Liver (tissue), 9 donors: ENCODE results near the gene CELF4. TPM values are rescaled to one million over a fixed set of nuclear protein-coding genes. Genes with fewer than 3 reads are reported as not detected.

Source experiments
- DNase-seq: peaks from one replicate; pipeline ENCODE4 v3.0.0-alpha.2; 2017; ENCODE audit warnings: low spot score
- H3K27ac ChIP-seq, 2 donors: one replicate each; pipeline ENCODE4 v1.7.0; 2013; ENCODE audit warnings: inconsistent platforms in 2 of 2, low read length in 2 of 2, control low read depth in 1 of 2, low read depth in 1 of 2, mild to moderate bottlenecking in 1 of 2
- H3K27me3 ChIP-seq, 4 donors: one replicate each; pipeline versions ENCODE4 v1.6.1 to v1.7.0; 2013; ENCODE audit warnings: low read length in 3 of 4, inconsistent platforms in 1 of 4, mild to moderate bottlenecking in 1 of 4, moderate library complexity in 1 of 4; ENCODE audit not compliant: control insufficient read depth in 4 of 4, insufficient read depth in 4 of 4
- H3K36me3 ChIP-seq, 4 donors: one replicate each; pipeline versions ENCODE4 v1.6.1 to v1.7.0; 2013; ENCODE audit warnings: low read length in 3 of 4, mild to moderate bottlenecking in 3 of 4, low read depth in 1 of 4, moderate library complexity in 1 of 4; ENCODE audit not compliant: control insufficient read depth in 4 of 4, insufficient read depth in 3 of 4
- H3K4me1 ChIP-seq, 4 donors: one replicate each; pipeline versions ENCODE4 v1.6.1 to v1.7.0; 2013; ENCODE audit warnings: low read length in 3 of 4, mild to moderate bottlenecking in 3 of 4, moderate library complexity in 1 of 4; ENCODE audit not compliant: control insufficient read depth in 4 of 4, insufficient read depth in 4 of 4
- H3K4me3 ChIP-seq, 3 donors: one replicate each; pipeline versions ENCODE4 v1.6.1 to v1.7.0; 2013; ENCODE audit warnings: low read length in 3 of 3, control low read depth in 1 of 3, low read depth in 1 of 3, mild to moderate bottlenecking in 1 of 3
- H3K9ac ChIP-seq, 2 donors: one replicate each; pipeline ENCODE4 v1.7.0; 2013; ENCODE audit warnings: low read length in 2 of 2, mild to moderate bottlenecking in 2 of 2, moderate library complexity in 2 of 2, control low read depth in 1 of 2, low read depth in 1 of 2
- H3K9me3 ChIP-seq, 4 donors: one replicate each; pipeline versions ENCODE4 v1.6.1 to v1.7.0; 2013; ENCODE audit warnings: low read length in 3 of 4; ENCODE audit not compliant: control insufficient read depth in 4 of 4
- FOXA1 ChIP-seq: IDR thresholded peaks from 2 replicates; pipeline ENCODE4 v1.6.1; 2016; ENCODE audit warnings: antibody characterized with exemption
- FOXA2 ChIP-seq: IDR thresholded peaks from 2 replicates; pipeline ENCODE4 v1.6.1; 2016; ENCODE audit warnings: antibody characterized with exemption
- GABPA ChIP-seq, 2 donors: IDR thresholded peaks in 1 of 2; conservative IDR thresholded peaks in 1 of 2; 2 replicates each; pipeline ENCODE4 v1.6.1; 2016; ENCODE audit warnings: antibody characterized with exemption in 2 of 2, mild to moderate bottlenecking in 1 of 2, moderate library complexity in 1 of 2
- HNF4A ChIP-seq, 2 donors: conservative IDR thresholded peaks; 2 replicates each; pipeline ENCODE4 v1.6.1; 2016; ENCODE audit warnings: antibody characterized with exemption in 2 of 2, mild to moderate bottlenecking in 2 of 2
- HNF4G ChIP-seq: IDR thresholded peaks from 2 replicates; pipeline ENCODE4 v1.6.1; 2016; ENCODE audit warnings: antibody characterized with exemption
- JUND ChIP-seq, 2 donors: IDR thresholded peaks; 2 replicates each; pipeline ENCODE4 v1.6.1; 2016; ENCODE audit warnings: antibody characterized with exemption in 2 of 2
- NR2F2 ChIP-seq: IDR thresholded peaks from 2 replicates; pipeline ENCODE4 v1.6.1; 2016; ENCODE audit warnings: antibody characterized with exemption
- RAD21 ChIP-seq, 2 donors: IDR thresholded peaks; 2 replicates each; pipeline ENCODE4 v1.6.1; 2016; ENCODE audit warnings: antibody characterized with exemption in 2 of 2, mild to moderate bottlenecking in 2 of 2
- RXRA ChIP-seq, 2 donors: IDR thresholded peaks; 2 replicates each; pipeline ENCODE4 v1.6.1; 2017 to 2018; ENCODE audit warnings: antibody characterized with exemption in 2 of 2, mild to moderate bottlenecking in 1 of 2
- SP1 ChIP-seq: IDR thresholded peaks from 2 replicates; pipeline ENCODE4 v1.6.1; 2018; ENCODE audit warnings: antibody characterized with exemption, mild to moderate bottlenecking
- TAF1 ChIP-seq: conservative IDR thresholded peaks from 2 replicates; pipeline ENCODE4 v1.6.1; 2016; ENCODE audit warnings: antibody characterized with exemption, mild to moderate bottlenecking
- YY1 ChIP-seq: IDR thresholded peaks from 2 replicates; pipeline ENCODE4 v1.6.1; 2016; ENCODE audit warnings: antibody characterized with exemption, mild to moderate bottlenecking
- WGBS: extraction: QIAGEN DNeasy Blood & Tissue Kit; methylation state at CpG from one replicate; pipeline ENCODE4 v1.1.7; 2013; 5-methylcytosine and 5-hydroxymethylcytosine counted together
- polyA plus RNA-seq, 2 donors: library from polyadenylated mRNA; stranded (reverse) in 1 of 2; unstranded in 1 of 2; fragments of 200-250 nt in 1 of 2; fragments of >200 nt in 1 of 2; fragmentation: Nextera tagmentation in 1 of 2; extraction: Ambion mirVana in 1 of 2; gene quantifications; one replicate each; pipeline versions ENCODE4 v1.2.1 to v1.2.3, GENCODE V29; 2013 to 2015
- total RNA-seq, 2 donors: library from RNA; depleted of rRNA; stranded (reverse); fragments of >200 nt; gene quantifications; one replicate each; pipeline ENCODE4 v1.2.3, GENCODE V29; 2014
- TF ChIP-seq, protein P1 (sequence below): IDR thresholded peaks from 2 replicates; pipeline ENCODE4 v1.6.1; 2016; ENCODE audit warnings: antibody characterized with exemption
- TF ChIP-seq, protein P2 (sequence below): fragments of 150-350 bp; IDR thresholded peaks from 2 replicates; pipeline ENCODE4 v1.5.1; 2017; ENCODE audit warnings: improper control_type of control experiment, low read depth, low read length; ENCODE audit not compliant: missing input control
- donor health status: healthy.
- donor health status: healthy.
- donor health status: healthy.
- donor health status: healthy.
- donor health status: healthy.

Gene CELF4
- total and polyA plus RNA-seq, 4 donors = 0.08 to 0.28 (median 0.21) TPM; not detected in 1

DNA sequence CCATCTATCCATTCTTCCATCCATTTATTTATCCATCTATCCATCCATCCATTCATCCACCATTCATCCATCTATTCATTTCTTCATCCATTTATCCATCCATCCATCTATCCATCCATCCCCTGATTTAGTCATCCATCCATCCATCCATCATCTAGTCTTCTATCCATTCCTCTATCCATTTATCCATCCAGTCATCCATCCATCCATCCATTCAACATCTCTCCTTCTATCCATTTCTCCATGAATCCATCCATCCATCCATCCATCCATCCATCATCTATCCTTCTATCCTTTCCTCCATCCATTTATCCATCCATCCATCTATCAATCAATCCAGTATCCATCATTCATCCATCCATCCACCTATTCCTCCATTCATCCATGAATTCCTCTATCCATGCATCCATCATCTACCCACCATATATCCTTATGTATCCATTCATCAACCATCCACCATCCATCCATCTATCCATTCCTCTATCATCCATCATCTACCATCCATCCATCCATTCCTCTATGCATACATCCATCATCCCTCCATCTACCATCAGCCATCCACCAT lies 185.0 kb downstream of the CELF4 start:
- Histone ChIP-seq H3K9me3 (no peaks in the 10 kb centered on the region), H3K27me3 (peaks cover 0 to 7% (median 0%) of the 10 kb centered on the region in 4 donors), H3K27ac (no peak overlapping the region), H3K4me1 (no peaks in the 10 kb centered on the region), H3K9ac (no peak overlapping the region), H3K4me3 (no peak overlapping the region), H3K36me3 (no peaks in the 10 kb centered on the region)
- no peak for TF ChIP-seq RAD21 (IDR thresholded peaks at IDR 0.05)
- no peak for TF ChIP-seq HNF4A (conservative IDR thresholded peaks at IDR 0.05)
- TF ChIP-seq, protein P1, sequence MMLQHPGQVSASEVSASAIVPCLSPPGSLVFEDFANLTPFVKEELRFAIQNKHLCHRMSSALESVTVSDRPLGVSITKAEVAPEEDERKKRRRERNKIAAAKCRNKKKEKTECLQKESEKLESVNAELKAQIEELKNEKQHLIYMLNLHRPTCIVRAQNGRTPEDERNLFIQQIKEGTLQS = no peak
- TF ChIP-seq, protein P2, sequence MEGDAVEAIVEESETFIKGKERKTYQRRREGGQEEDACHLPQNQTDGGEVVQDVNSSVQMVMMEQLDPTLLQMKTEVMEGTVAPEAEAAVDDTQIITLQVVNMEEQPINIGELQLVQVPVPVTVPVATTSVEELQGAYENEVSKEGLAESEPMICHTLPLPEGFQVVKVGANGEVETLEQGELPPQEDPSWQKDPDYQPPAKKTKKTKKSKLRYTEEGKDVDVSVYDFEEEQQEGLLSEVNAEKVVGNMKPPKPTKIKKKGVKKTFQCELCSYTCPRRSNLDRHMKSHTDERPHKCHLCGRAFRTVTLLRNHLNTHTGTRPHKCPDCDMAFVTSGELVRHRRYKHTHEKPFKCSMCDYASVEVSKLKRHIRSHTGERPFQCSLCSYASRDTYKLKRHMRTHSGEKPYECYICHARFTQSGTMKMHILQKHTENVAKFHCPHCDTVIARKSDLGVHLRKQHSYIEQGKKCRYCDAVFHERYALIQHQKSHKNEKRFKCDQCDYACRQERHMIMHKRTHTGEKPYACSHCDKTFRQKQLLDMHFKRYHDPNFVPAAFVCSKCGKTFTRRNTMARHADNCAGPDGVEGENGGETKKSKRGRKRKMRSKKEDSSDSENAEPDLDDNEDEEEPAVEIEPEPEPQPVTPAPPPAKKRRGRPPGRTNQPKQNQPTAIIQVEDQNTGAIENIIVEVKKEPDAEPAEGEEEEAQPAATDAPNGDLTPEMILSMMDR = no peak
- no peak for DNase-seq

DNA sequence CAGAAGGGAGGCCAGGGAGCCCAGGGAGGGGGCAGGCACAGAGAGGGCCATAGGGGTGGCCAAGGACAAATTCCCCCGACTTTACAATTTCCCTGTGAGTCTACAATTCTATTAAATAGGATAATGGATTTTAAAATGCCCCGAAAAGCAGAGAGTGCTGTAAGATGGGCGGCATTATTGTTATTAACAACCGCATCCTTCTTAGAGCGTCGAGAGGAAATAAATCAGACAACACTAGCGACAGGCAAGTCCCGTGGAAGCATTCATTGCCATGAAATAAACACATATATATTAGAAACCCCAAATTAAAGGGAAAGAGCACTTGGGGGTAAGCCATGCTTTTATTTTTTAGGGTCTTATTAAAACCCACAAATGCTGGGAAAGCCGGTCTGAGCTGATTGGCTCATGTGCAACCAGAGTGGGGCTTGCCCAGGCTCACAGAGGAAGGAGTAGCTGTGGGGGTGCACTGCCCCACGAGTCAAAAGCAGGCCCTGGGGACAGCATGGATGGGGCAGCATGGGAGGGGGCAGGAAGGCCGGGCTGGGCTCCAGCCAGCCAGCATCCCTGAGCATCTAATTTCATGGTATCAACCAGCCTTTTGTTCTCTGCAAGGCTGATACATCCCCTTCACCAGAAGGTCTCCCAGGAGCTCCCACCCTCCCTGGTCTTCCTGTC lies 187.1 kb downstream of the CELF4 start:
- Histone ChIP-seq H3K36me3 (no peaks in the 10 kb centered on the region), H3K4me1 (no peaks in the 10 kb centered on the region), H3K9ac (no peak overlapping the region), H3K4me3 (no peak overlapping the region), H3K27ac (no peak overlapping the region), H3K27me3 (peaks cover 0 to 7% (median 0%) of the 10 kb centered on the region in 4 donors), H3K9me3 (no peaks in the 10 kb centered on the region)
- WGBS = 71% methylated on average over 11 of the region's 11 CpGs
- TF ChIP-seq FOXA2 (no peak), GABPA (IDR thresholded peaks at IDR 0.05 in 1 of 2, conservative IDR thresholded peaks at IDR 0.05 in 1 of 2) (no peak)
- DNase-seq = no peak

DNA sequence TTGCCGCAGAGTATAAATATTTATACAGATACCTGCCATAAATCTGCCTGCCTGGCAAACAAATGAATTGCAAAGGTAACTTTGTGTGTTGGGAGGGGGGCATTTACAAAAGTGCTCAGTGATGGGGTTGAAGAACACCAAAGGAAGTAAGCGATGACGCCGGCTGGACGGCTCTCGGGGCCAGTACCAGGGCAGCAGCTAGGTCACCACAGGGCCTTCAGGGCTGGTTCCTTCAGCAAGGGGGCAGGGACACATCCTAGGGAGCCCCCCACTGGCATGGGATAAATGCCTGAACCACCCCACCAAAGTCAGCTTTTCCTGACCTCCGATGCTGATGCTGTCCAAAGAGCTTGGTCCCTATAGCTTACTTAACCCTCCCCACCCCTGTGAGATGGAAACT lies 190.4 kb downstream of the CELF4 start:
- no peaks in the 10 kb centered on the region for H3K27me3 ChIP-seq
- no peak overlapping the region for H3K27ac ChIP-seq
- no peaks in the 10 kb centered on the region for H3K4me1 ChIP-seq
- 80% methylated on average over 7 of the region's 7 CpGs for WGBS
- H3K9ac ChIP-seq = no peak overlapping the region
- no peak for DNase-seq
- no peaks in the 10 kb centered on the region for H3K36me3 ChIP-seq
- H3K4me3 ChIP-seq = no peak overlapping the region
- TF ChIP-seq HNF4A (conservative IDR thresholded peaks at IDR 0.05) (no peak), RXRA (IDR thresholded peaks at IDR 0.05) (no peak), GABPA (IDR thresholded peaks at IDR 0.05 in 1 of 2, conservative IDR thresholded peaks at IDR 0.05 in 1 of 2) (no peak), SP1 (no peak), FOXA2 (no peak), FOXA1 (no peak), YY1 (no peak), HNF4G (no peak), RAD21 (IDR thresholded peaks at IDR 0.05) (no peak), NR2F2 (no peak), JUND (IDR thresholded peaks at IDR 0.05) (no peak), TAF1 (no peak)
- TF ChIP-seq, protein P1 = no peak
- TF ChIP-seq, protein P2 = no peak
- H3K9me3 ChIP-seq = no peaks in the 10 kb centered on the region
